PFSK-1 (cell line): ENCODE results near the gene RPAP2.

Source experiments
- POLR2AphosphoS5 ChIP-seq: IDR thresholded peaks from 2 replicates; pipeline ENCODE4 v1.6.1; 2012; ENCODE audit warnings: low read depth, mild to moderate bottlenecking, control low read depth, low read length, moderate library complexity
- REST ChIP-seq, 2 experiments: IDR thresholded peaks; 2 replicates each; pipeline versions ENCODE4 v1.6.1 to v1.8.0; 2011 to 2012; ENCODE audit warnings: low read depth in 2 of 2, low read length in 2 of 2, control low read depth in 1 of 2, inconsistent platforms in 1 of 2, mild to moderate bottlenecking in 1 of 2, moderate library complexity in 1 of 2; ENCODE audit not compliant: insufficient read depth in 1 of 2

- TF ChIP-seq REST (IDR thresholded peaks at IDR 0.05; ENCODE audit: insufficient read depth in 1 of 2, low read depth in 2 of 2, low read length in 2 of 2) (no peak), POLR2AphosphoS5 (no peak)
These were observed 15.2 kb downstream of the RPAP2 start for GRCh38 chr1:92314024-92314423.
